Tibial artery (tissue), 4 donors: Measurements from ENCODE around the gene HIPK2.

ENCODE experiments used
- DNase-seq, 2 donors: peaks; one replicate each; pipeline ENCODE4 v3.0.0-alpha.2; 2019
- H3K27ac ChIP-seq, 2 donors: fragments of 200-600 bp; sonication (generic) in 1 of 2; 1 replicate in 1 of 2; 2 replicates in 1 of 2; pipeline ENCODE4 v1.5.1; 2018 to 2019; ENCODE audit warnings: mild to moderate bottlenecking in 1 of 2
- H3K27me3 ChIP-seq, 2 donors: fragments of 200-600 bp; sonication (generic) in 1 of 2; one replicate each; pipeline versions ENCODE4 v1.5.1 to v1.6.0; 2016 to 2019
- H3K36me3 ChIP-seq, 3 donors: fragments of 200-600 bp; sonication (generic) in 2 of 3; one replicate each; pipeline ENCODE4 v1.5.1; 2016 to 2019; ENCODE audit warnings: mild to moderate bottlenecking in 2 of 3
- H3K4me1 ChIP-seq, 4 donors: fragments of 200-600 bp; sonication (generic) in 2 of 4; 1 replicate in 3 of 4; 2 replicates in 1 of 4; pipeline ENCODE4 v1.5.1; 2016 to 2019
- H3K4me3 ChIP-seq, 2 donors: fragments of 200-600 bp; sonication (generic) in 1 of 2; 1 replicate in 1 of 2; 2 replicates in 1 of 2; pipeline ENCODE4 v1.5.1; 2018 to 2019; ENCODE audit warnings: mild to moderate bottlenecking in 2 of 2
- H3K9me3 ChIP-seq, 3 donors: fragments of 200-600 bp; sonication (generic) in 1 of 3; one replicate each; pipeline ENCODE4 v1.5.1; 2016 to 2019
- CTCF ChIP-seq, 2 experiments: fragments of 200-600 bp in 1 of 2; fragments of 450-650 bp in 1 of 2; IDR thresholded peaks; one replicate each; pipeline ENCODE4 v1.5.1; 2017 to 2019; ENCODE audit warnings: antibody characterized with exemption in 2 of 2, mild to moderate bottlenecking in 1 of 2, moderate library complexity in 1 of 2
- intact Hi-C: fragments of 100-400 bp; cut with DNase I; formaldehyde crosslinking; loops from one replicate; pipeline ENCODE4 v1.15.0; 2023; ENCODE audit warnings: low total_unique reads

HIPK2 gene

GRCh38 chr7:139627831-139628230, 150.0 kb downstream of the HIPK2 start:
- Histone ChIP-seq H3K4me1 (no peaks in the 10 kb centered on the region), H3K4me3 (no peak overlapping the region), H3K27ac (no peak overlapping the region), H3K9me3 (no peaks in the 10 kb centered on the region), H3K36me3 (peaks cover 73 to 88% (median 85%) of the 10 kb centered on the region in 3 donors), H3K27me3 (no peaks in the 10 kb centered on the region)
- DNase-seq = no peak
- intact Hi-C loops = no loop called here
- no peak for TF ChIP-seq CTCF (IDR thresholded peaks at IDR 0.05)

DNA sequence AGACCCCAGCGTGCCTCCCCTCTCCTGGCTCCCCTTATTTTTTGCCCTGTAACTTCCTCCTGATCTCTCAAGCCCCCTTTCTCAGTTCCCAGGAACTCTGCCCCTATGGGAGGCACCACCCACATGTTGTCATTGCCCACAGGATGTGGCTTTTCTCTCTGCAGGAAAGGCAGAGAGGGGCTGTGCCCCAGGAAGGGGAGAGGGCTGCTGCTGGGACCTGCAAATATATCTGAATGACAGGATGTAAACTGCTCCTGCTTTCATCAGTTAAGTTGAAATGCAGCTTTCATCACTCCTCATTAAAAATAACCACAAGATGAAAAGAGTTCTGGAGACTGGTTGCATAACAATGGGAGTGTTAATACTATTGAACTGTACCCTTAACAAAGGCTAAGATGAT, 151.0 kb downstream of the HIPK2 start:
- no peaks in the 10 kb centered on the region for H3K4me1 ChIP-seq
- intact Hi-C loops = no loop called here
- no peak overlapping the region for H3K4me3 ChIP-seq
- no peak overlapping the region for H3K27ac ChIP-seq
- no peak for DNase-seq
- no peak for TF ChIP-seq CTCF (IDR thresholded peaks at IDR 0.05)
- no peaks in the 10 kb centered on the region for H3K27me3 ChIP-seq
- no peaks in the 10 kb centered on the region for H3K9me3 ChIP-seq
- H3K36me3 ChIP-seq = peaks cover 70 to 98% (median 82%) of the 10 kb centered on the region in 3 donors

GRCh38 chr7:139623518-139623917, 154.3 kb downstream of the HIPK2 start:
- H3K27me3 ChIP-seq = no peaks in the 10 kb centered on the region
- no peaks in the 10 kb centered on the region for H3K4me1 ChIP-seq
- DNase-seq = no peak
- H3K4me3 ChIP-seq = no peak overlapping the region
- H3K27ac ChIP-seq = no peak overlapping the region
- TF ChIP-seq CTCF (IDR thresholded peaks at IDR 0.05) = no peak
- peaks cover 55 to 88% (median 69%) of the 10 kb centered on the region in 3 donors for H3K36me3 ChIP-seq
- no peaks in the 10 kb centered on the region for H3K9me3 ChIP-seq
- intact Hi-C loops = no loop called here

DNA sequence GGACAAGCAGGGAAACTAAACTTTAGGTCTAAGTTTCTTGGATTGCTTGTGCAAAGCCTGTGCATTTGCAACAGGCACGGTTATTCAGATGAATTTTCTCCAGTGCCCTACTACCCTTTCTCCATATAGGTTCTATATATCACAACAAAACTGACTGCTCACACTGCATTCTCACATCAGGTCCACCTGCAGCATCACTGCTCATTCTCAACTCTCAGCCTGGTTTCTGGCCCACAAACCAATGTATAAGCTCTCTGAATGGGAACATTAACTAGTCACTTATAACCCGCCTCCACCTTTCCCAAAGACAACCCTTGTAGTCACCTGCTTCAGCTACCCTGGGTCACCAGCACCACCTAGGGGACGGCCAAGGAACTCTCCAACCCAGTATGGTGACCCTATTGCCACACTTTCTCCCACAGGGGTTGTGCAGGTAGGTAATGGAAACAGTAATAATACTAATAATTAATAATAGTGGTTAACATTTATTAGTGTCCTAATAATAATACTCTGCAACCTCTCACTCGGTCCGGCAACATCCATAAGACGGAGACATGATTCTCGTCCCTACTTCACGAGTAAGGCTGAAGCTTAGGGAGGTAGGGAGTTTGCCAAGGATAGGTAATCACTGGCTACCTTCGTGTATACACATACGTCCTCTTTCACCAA, 157.0 kb downstream of the HIPK2 start:
- DNase-seq = no peak

DNA sequence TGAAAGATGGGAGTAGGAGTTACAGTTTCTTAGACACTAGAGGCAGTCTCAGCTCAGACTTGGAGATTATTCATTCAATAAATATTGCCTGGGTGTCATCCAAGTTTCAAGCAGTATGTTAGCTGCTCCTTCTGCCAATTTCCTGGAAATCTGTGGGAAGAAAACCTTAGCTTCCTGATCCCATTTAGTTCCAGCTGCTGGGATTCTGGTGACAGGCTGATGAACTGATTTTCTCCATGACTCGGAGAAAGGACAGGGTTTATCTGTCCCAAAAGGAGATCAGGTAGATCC, 158.5 kb downstream of the HIPK2 start:
- Histone ChIP-seq H3K9me3 (no peaks in the 10 kb centered on the region), H3K4me1 (no peaks in the 10 kb centered on the region), H3K4me3 (no peak overlapping the region), H3K27ac (no peak overlapping the region), H3K36me3 (peaks cover 51 to 89% (median 70%) of the 10 kb centered on the region in 3 donors), H3K27me3 (no peaks in the 10 kb centered on the region)
- intact Hi-C loops = loop anchor here (10.0 kb wide), 1 partner anchor 385 kb away; no protein-coding TSS in a partner anchor
- no peak for DNase-seq
- no peak for TF ChIP-seq CTCF (IDR thresholded peaks at IDR 0.05)

More for the DNA sequence above, 157.0 kb downstream of the HIPK2 start:
- H3K4me1 ChIP-seq = no peaks in the 10 kb centered on the region
- intact Hi-C loops = no loop called here
- peak; percentile 33 to 39 for TF ChIP-seq CTCF (IDR thresholded peaks at IDR 0.05)
- no peaks in the 10 kb centered on the region for H3K27me3 ChIP-seq
- H3K4me3 ChIP-seq = no peak overlapping the region
- H3K27ac ChIP-seq = no peak overlapping the region
- no peaks in the 10 kb centered on the region for H3K9me3 ChIP-seq
- peaks cover 53 to 88% (median 70%) of the 10 kb centered on the region in 3 donors for H3K36me3 ChIP-seq
